GM08714 (cell line): ENCODE measurements around the gene MACF1.
"Not testable (repeated sequence)": the region's sequence is repeated elsewhere in the genome, so short reads cannot be mapped to it uniquely, and the experiment has no call there.

Source experiments
- H3K4me3 ChIP-seq: fragments of 200-500 bp; sonication (Bioruptor generic); 2 replicates; pipeline ENCODE4 v1.5.1; 2014; ENCODE audit warnings: mild to moderate bottlenecking, low read length, inconsistent platforms
- ZNF274 ChIP-seq: IDR thresholded peaks from 2 replicates; pipeline ENCODE4 v1.6.1; 2012; ENCODE audit warnings: mild to moderate bottlenecking, low read depth, low read length

MACF1 gene

GRCh38 chr1:39505289-39505688, 300.8 kb downstream of the MACF1 start:
- H3K4me3 ChIP-seq = no peak overlapping the region
- no peak for TF ChIP-seq ZNF274

- no peak overlapping the region for H3K4me3 ChIP-seq
These were observed 302.9 kb downstream of the MACF1 start for GRCh38 chr1:39507230-39507928.

GRCh38 chr1:39508266-39508665, 303.8 kb downstream of the MACF1 start:
- no peak for TF ChIP-seq ZNF274
- no peak overlapping the region for H3K4me3 ChIP-seq

More at GRCh38 chr1:39507230-39507928, 302.9 kb downstream of the MACF1 start:
- no peak for TF ChIP-seq ZNF274

GRCh38 chr1:39508857-39509305, 304.4 kb downstream of the MACF1 start:
- no peak overlapping the region for H3K4me3 ChIP-seq
- TF ChIP-seq ZNF274 = no peak

- no peak for TF ChIP-seq ZNF274
- H3K4me3 ChIP-seq = no peak overlapping the region
These were observed 305.0 kb downstream of the MACF1 start for GRCh38 chr1:39509360-39510009.

- not testable (repeated sequence) for H3K4me3 ChIP-seq
These were observed 306.2 kb downstream of the MACF1 start for GRCh38 chr1:39510570-39511186.

GRCh38 chr1:39511477-39511876, 307.0 kb downstream of the MACF1 start:
- H3K4me3 ChIP-seq = not testable (repeated sequence)

- H3K4me3 ChIP-seq = not testable (repeated sequence)
These were observed 307.8 kb downstream of the MACF1 start for GRCh38 chr1:39512234-39512847.

GRCh38 chr1:39514710-39515124, 310.2 kb downstream of the MACF1 start:
- not testable (repeated sequence) for H3K4me3 ChIP-seq

GRCh38 chr1:39515131-39516086, 310.9 kb downstream of the MACF1 start:
- H3K4me3 ChIP-seq = not testable (repeated sequence)

- not testable (repeated sequence) for H3K4me3 ChIP-seq
These were observed 312.3 kb downstream of the MACF1 start for GRCh38 chr1:39516841-39517240.

GRCh38 chr1:39517936-39518335, 313.4 kb downstream of the MACF1 start:
- H3K4me3 ChIP-seq = not testable (repeated sequence)

- H3K4me3 ChIP-seq = not testable (repeated sequence)
These were observed 314.9 kb downstream of the MACF1 start for GRCh38 chr1:39519376-39519775.

- not testable (repeated sequence) for H3K4me3 ChIP-seq
These were observed 317.7 kb downstream of the MACF1 start for GRCh38 chr1:39522221-39522620.
